PC-9 (cell line): ENCODE data around the gene SLC25A3. TPM values are rescaled to one million over a fixed set of nuclear protein-coding genes. Genes with fewer than 3 reads are reported as not detected.

Experiments used
- BruUV-seq: library from RNA; stranded (reverse); fragments of 400-500 nt; replicated peaks from 2 replicates; lab custom pipeline; 2021; lab: Mats Ljungman, UMichigan
- CTCF ChIA-PET: fragments of 300-600 bp; sonication (Branson Sonifier 250); formaldehyde crosslinking; loops from one replicate; lab custom pipeline; 2022; ENCODE audit warnings: antibody characterized with exemption; lab: Charles Lee
- POLR2A ChIA-PET: fragments of 300-600 bp; sonication (Branson Sonifier 250); formaldehyde crosslinking; loops from one replicate; lab custom pipeline; 2022; ENCODE audit warnings: antibody characterized with exemption; ENCODE audit not compliant: unreplicated experiment; lab: Charles Lee
- DNase-seq, 2 experiments: peaks; one replicate each; pipeline versions ENCODE4 v3.0.0 to v3.0.0-alpha.2; 2015 to 2022; ENCODE audit warnings: mixed read lengths in 1 of 2
- H2AFZ ChIP-seq: fragments of 200-600 bp; sonication (generic); 2 replicates; pipeline ENCODE4 v1.8.1; 2017; ENCODE audit warnings: antibody characterized with exemption
- H3F3A ChIP-seq: fragments of 200-600 bp; sonication (generic); 2 replicates; pipeline ENCODE4 v1.8.1; 2017; ENCODE audit warnings: antibody characterized with exemption, mild to moderate bottlenecking, low read depth; ENCODE audit not compliant: insufficient read depth
- H3K27ac ChIP-seq: fragments of 200-600 bp; sonication (generic); 2 replicates; pipeline ENCODE4 v1.6.1; 2016; ENCODE audit warnings: mixed run types
- H3K27me3 ChIP-seq: fragments of 200-600 bp; sonication (generic); 2 replicates; pipeline ENCODE4 v1.6.1; 2016; ENCODE audit warnings: low read depth, mixed run types; ENCODE audit not compliant: insufficient read depth
- H3K36me3 ChIP-seq: fragments of 200-600 bp; sonication (generic); 2 replicates; pipeline ENCODE4 v1.6.1; 2016; ENCODE audit warnings: low read depth, mixed run types
- H3K4me1 ChIP-seq: fragments of 200-600 bp; sonication (generic); replicated peaks from 2 replicates; pipeline ENCODE4 v1.6.1; 2016; ENCODE audit warnings: mixed run types; ENCODE audit not compliant: insufficient read depth
- H3K4me2 ChIP-seq: fragments of 200-600 bp; sonication (generic); 2 replicates; pipeline ENCODE4 v1.6.1; 2017; ENCODE audit warnings: mixed run types
- H3K4me3 ChIP-seq: fragments of 200-600 bp; sonication (generic); 2 replicates; pipeline ENCODE4 v1.6.1; 2016; ENCODE audit warnings: mixed run types
- H3K79me2 ChIP-seq: fragments of 200-600 bp; sonication (generic); 2 replicates; pipeline ENCODE4 v1.6.1; 2017; ENCODE audit warnings: low read depth, mixed run types
- H3K9me2 ChIP-seq: fragments of 200-600 bp; sonication (generic); 2 replicates; pipeline ENCODE4 v1.8.1; 2017; ENCODE audit warnings: mild to moderate bottlenecking; ENCODE audit not compliant: insufficient read depth
- H3K9me3 ChIP-seq: fragments of 200-600 bp; sonication (generic); 2 replicates; pipeline ENCODE4 v1.8.1; 2016; ENCODE audit warnings: low read depth; ENCODE audit not compliant: insufficient read depth
- H4K20me1 ChIP-seq: fragments of 200-600 bp; sonication (generic); 2 replicates; pipeline ENCODE4 v1.8.1; 2017; ENCODE audit not compliant: insufficient read depth
- EZH2 ChIP-seq: fragments of 200-600 bp; sonication (generic); IDR thresholded peaks from 2 replicates; pipeline ENCODE4 v1.8.0; 2017; ENCODE audit warnings: antibody characterized with exemption, low read depth
- intact Hi-C: fragments of 100-400 bp; cut with micrococcal nuclease; formaldehyde crosslinking; loops from one replicate; pipeline ENCODE4 v1.10.0; 2022; ENCODE audit not compliant: unreplicated experiment
- total RNA-seq: library from RNA; stranded (reverse); gene quantifications from 2 replicates; pipeline ENCODE4 v1.2.3, GENCODE V29; 2021
- TF ChIP-seq, protein P1 (sequence below): fragments of 200-600 bp; sonication (generic); conservative IDR thresholded peaks from 2 replicates; pipeline ENCODE4 v1.6.1; 2017; ENCODE audit warnings: mixed run types, antibody characterized with exemption, mild to moderate bottlenecking, moderate library complexity

SLC25A3 gene
- total RNA-seq, 1 experiment from 2014 or later = 572 TPM

DNA sequence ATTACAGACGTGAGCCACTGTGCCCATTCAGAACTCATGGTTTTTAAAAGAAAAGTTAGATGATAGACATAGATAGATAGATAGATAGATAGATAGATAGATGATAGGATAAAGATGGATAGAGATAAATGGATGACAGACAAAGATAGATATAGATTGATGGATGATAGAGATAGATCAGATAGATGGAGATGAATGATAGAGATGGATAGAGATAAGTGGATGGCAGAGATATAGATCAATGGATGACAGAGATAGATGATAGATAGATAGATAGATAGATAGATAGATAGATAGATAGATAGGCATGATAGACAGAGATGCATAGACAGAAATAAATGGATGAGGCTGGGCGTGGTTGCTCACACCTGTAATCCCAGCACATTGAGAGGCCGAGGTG lies 13.7 kb upstream of the SLC25A3 start:
- ChIA-PET POLR2A (no interaction called here), CTCF (no interaction called here)
- no peaks in the 10 kb centered on the region for H3K79me2 ChIP-seq
- H4K20me1 ChIP-seq = no peaks in the 10 kb centered on the region
- no peaks in the 10 kb centered on the region for H3K9me2 ChIP-seq
- H3K27me3 ChIP-seq = no peaks in the 10 kb centered on the region
- intact Hi-C loops = no loop called here
- no peak for DNase-seq
- no peaks in the 10 kb centered on the region for H3F3A ChIP-seq
- TF ChIP-seq, protein P1, sequence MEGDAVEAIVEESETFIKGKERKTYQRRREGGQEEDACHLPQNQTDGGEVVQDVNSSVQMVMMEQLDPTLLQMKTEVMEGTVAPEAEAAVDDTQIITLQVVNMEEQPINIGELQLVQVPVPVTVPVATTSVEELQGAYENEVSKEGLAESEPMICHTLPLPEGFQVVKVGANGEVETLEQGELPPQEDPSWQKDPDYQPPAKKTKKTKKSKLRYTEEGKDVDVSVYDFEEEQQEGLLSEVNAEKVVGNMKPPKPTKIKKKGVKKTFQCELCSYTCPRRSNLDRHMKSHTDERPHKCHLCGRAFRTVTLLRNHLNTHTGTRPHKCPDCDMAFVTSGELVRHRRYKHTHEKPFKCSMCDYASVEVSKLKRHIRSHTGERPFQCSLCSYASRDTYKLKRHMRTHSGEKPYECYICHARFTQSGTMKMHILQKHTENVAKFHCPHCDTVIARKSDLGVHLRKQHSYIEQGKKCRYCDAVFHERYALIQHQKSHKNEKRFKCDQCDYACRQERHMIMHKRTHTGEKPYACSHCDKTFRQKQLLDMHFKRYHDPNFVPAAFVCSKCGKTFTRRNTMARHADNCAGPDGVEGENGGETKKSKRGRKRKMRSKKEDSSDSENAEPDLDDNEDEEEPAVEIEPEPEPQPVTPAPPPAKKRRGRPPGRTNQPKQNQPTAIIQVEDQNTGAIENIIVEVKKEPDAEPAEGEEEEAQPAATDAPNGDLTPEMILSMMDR = no peak
- no peak for TF ChIP-seq EZH2
- H3K4me1 ChIP-seq = 0 out of 2 replicates have a peak, but pooled peaks cover 6% of the 10 kb centered on the region
- BruUV-seq = no TSS peak
- H3K27ac ChIP-seq = no peak overlapping the region
- H2AFZ ChIP-seq = no peak overlapping the region
- no peaks in the 10 kb centered on the region for H3K9me3 ChIP-seq
- H3K4me2 ChIP-seq = no peak overlapping the region
- no peak overlapping the region for H3K4me3 ChIP-seq
- H3K36me3 ChIP-seq = no peaks in the 10 kb centered on the region

DNA sequence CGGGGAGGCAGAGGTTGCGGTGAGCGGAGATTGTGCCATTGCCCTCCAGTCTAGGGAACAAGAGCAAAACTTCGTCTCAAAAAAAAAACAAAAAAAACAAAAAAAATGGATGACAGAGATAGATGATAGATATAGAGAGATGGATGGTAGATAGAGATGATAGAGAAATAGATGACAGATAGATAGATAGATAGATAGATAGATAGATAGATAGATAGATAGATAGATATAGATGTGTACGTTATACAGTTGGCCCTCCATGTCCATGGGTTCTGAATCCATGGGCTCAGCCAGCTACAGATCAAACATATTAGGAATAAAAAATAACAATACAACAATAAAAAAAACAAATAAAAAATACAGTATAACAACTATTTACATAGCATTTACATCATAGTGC lies 12.8 kb upstream of the SLC25A3 start:
- Histone ChIP-seq H2AFZ (no peak overlapping the region), H3K36me3 (no peaks in the 10 kb centered on the region), H3K4me2 (no peak overlapping the region), H3K27ac (no peak overlapping the region), H3K9me2 (no peaks in the 10 kb centered on the region), H3K9me3 (no peaks in the 10 kb centered on the region), H3K27me3 (no peaks in the 10 kb centered on the region), H3K4me1 (0 out of 2 replicates have a peak, but pooled peaks cover 6% of the 10 kb centered on the region), H3F3A (no peaks in the 10 kb centered on the region), H3K4me3 (no peak overlapping the region), H3K79me2 (no peaks in the 10 kb centered on the region), H4K20me1 (no peaks in the 10 kb centered on the region)
- ChIA-PET CTCF (no interaction called here), POLR2A (no interaction called here)
- BruUV-seq = no TSS peak
- DNase-seq = no peak
- intact Hi-C loops = no loop called here
- no peak for TF ChIP-seq EZH2
- TF ChIP-seq, protein P1 = no peak

DNA sequence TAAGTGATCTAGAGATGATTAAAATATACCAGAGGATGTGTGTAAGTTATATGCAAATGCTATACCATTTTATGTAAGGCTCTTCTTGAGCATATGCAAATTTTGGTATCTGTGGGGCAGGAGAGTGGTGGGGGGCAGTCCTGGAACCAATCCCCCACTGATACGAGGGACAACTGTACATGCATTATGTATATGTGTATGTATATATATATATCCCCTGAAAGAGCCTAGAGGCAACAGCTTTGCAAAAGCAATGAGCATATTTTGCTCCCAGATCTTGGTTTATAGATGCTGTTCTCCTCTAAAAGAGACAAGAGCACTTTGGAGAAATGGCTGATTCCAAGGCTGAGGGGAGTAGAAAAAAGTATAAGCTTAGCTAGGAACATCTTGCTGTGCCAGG lies 12.4 kb upstream of the SLC25A3 start:
- TF ChIP-seq, protein P1 = no peak
- TF ChIP-seq EZH2 = no peak
- Histone ChIP-seq H3F3A (no peaks in the 10 kb centered on the region), H3K4me1 (0 out of 2 replicates have a peak, but pooled peaks cover 6% of the 10 kb centered on the region), H3K4me2 (no peak overlapping the region), H3K79me2 (no peaks in the 10 kb centered on the region), H2AFZ (no peak overlapping the region), H3K9me2 (no peaks in the 10 kb centered on the region), H4K20me1 (no peaks in the 10 kb centered on the region), H3K27ac (no peak overlapping the region), H3K9me3 (no peaks in the 10 kb centered on the region), H3K36me3 (no peaks in the 10 kb centered on the region), H3K27me3 (no peaks in the 10 kb centered on the region), H3K4me3 (no peak overlapping the region)
- POLR2A ChIA-PET = no interaction called here
- intact Hi-C loops = no loop called here
- BruUV-seq = no TSS peak
- DNase-seq = no peak
- CTCF ChIA-PET = interaction anchor here (0.6 kb wide), 1 partner anchor 14 kb away, joined by 7 read pairs; no protein-coding TSS in a partner anchor
